GM23248 (cell line): ENCODE data around the gene CEP95. TPM values are rescaled to one million over a fixed set of nuclear protein-coding genes. Genes with fewer than 3 reads are reported as not detected.

Experiments
- DNase-seq: peaks from one replicate; pipeline ENCODE4 v3.0.0-alpha.2; 2015
- H2AFZ ChIP-seq: fragments of 200-600 bp; sonication (generic); 2 replicates; pipeline ENCODE4 v1.6.1; 2016; ENCODE audit warnings: antibody characterized with exemption
- H3F3A ChIP-seq: fragments of 200-600 bp; sonication (generic); 2 replicates; pipeline ENCODE4 v1.6.1; 2016; ENCODE audit warnings: mild to moderate bottlenecking, antibody characterized with exemption, mixed run types; ENCODE audit not compliant: insufficient read depth
- H3K27ac ChIP-seq: fragments of 200-600 bp; sonication (generic); 2 replicates; pipeline ENCODE4 v1.5.1; 2016; ENCODE audit warnings: mild to moderate bottlenecking
- H3K27me3 ChIP-seq: fragments of 200-600 bp; sonication (generic); replicated peaks from 2 replicates; pipeline ENCODE4 v1.6.1; 2016; ENCODE audit warnings: mild to moderate bottlenecking; ENCODE audit not compliant: insufficient read depth
- H3K36me3 ChIP-seq: fragments of 200-600 bp; sonication (generic); 2 replicates; pipeline ENCODE4 v1.6.1; 2016; ENCODE audit warnings: low read depth, mild to moderate bottlenecking
- H3K4me1 ChIP-seq: fragments of 200-600 bp; sonication (generic); 2 replicates; pipeline ENCODE4 v1.6.1; 2016; ENCODE audit warnings: mild to moderate bottlenecking; ENCODE audit not compliant: insufficient read depth
- H3K4me2 ChIP-seq: fragments of 200-600 bp; sonication (generic); one replicate; pipeline ENCODE4 v1.6.1; 2016; ENCODE audit warnings: mild to moderate bottlenecking; ENCODE audit not compliant: unreplicated experiment
- H3K4me3 ChIP-seq: fragments of 200-600 bp; sonication (generic); 2 replicates; pipeline ENCODE4 v1.5.1; 2016; ENCODE audit warnings: mild to moderate bottlenecking
- H3K79me2 ChIP-seq: fragments of 200-600 bp; sonication (generic); 2 replicates; pipeline ENCODE4 v1.6.1; 2016; ENCODE audit warnings: mild to moderate bottlenecking; ENCODE audit not compliant: insufficient read depth
- H3K9ac ChIP-seq: fragments of 200-600 bp; sonication (generic); 2 replicates; pipeline ENCODE4 v1.6.1; 2016; ENCODE audit warnings: mild to moderate bottlenecking
- H3K9me2 ChIP-seq: fragments of 200-600 bp; sonication (generic); 2 replicates; pipeline ENCODE4 v1.6.1; 2016; ENCODE audit warnings: mixed run types, mild to moderate bottlenecking, moderate library complexity; ENCODE audit not compliant: insufficient read depth
- H3K9me3 ChIP-seq: fragments of 200-600 bp; sonication (generic); one replicate; pipeline ENCODE4 v1.6.1; 2017; ENCODE audit warnings: low read depth
- H4K20me1 ChIP-seq: fragments of 200-600 bp; sonication (generic); 2 replicates; pipeline ENCODE4 v1.6.0; 2016; ENCODE audit not compliant: insufficient read depth
- EZH2 ChIP-seq: fragments of 200-600 bp; sonication (generic); IDR thresholded peaks from 2 replicates; pipeline ENCODE4 v1.6.1; 2018; ENCODE audit warnings: antibody characterized with exemption, mild to moderate bottlenecking; ENCODE audit not compliant: insufficient read depth, poor library complexity, severe bottlenecking
- EZH2phosphoT487 ChIP-seq: fragments of 200-600 bp; sonication (generic); IDR thresholded peaks from 2 replicates; pipeline ENCODE4 v1.6.1; 2018; ENCODE audit warnings: antibody characterized with exemption, moderate library complexity, mild to moderate bottlenecking, low read depth; ENCODE audit not compliant: insufficient read depth
- WGBS, 2 experiments: methylation state at CpG; one replicate each; pipeline ENCODE4 v1.1.6; 2015 to 2017; ENCODE audit warnings: low lambda C conversion rate in 2 of 2, low coverage in 1 of 2; ENCODE audit errors: missing lambda C conversion rate in 2 of 2; 5-methylcytosine and 5-hydroxymethylcytosine counted together
- in situ Hi-C: fragments of 300-500 bp; cut with MboI; formaldehyde crosslinking; loops from 2 replicates; pipeline ENCODE4 v1.15.0; 2020
- polyA plus RNA-seq: library from polyadenylated mRNA; unstranded; fragments of >200 nt; fragmentation: Nextera tagmentation; extraction: Ambion mirVana; gene quantifications from 2 replicates; pipeline ENCODE4 v1.2.1, GENCODE V29; 2016
- total RNA-seq: library from RNA; depleted of rRNA; stranded (reverse); fragments of >200 nt; shearing (Covaris generic); gene quantifications from 2 replicates; pipeline ENCODE4 v1.2.3, GENCODE V29; 2014

The CEP95 gene
- total and polyA plus RNA-seq, 2 experiments from 2014 or later, result 16.8 to 17.5 TPM

DNA sequence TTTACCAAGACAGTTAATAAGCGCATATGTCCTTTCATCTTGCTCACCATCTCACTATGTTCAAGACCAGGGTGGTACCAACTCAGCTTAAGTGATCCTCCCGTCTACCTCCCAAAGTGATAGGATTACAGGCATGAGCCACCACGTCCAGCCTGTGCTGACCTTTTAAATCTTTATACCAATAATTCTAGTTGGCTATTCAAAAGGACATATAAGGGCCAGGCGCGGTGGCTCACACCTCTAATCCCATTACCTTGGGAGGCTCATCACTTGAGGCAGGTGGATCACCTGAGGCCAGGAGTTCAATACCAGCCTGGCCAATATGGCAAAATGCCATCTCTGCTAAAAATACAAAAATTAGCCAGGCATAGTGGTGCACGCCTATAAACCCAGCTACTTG lies 2.4 kb downstream of the CEP95 start:
- WGBS, 2 experiments, result 91 to 96% methylated on average over 6 of the region's 6 CpGs
- Histone ChIP-seq H3K27ac (no peak overlapping the region), H3F3A (peaks cover 21% of the 10 kb centered on the region), H3K79me2 (peaks cover 91% of the 10 kb centered on the region), H4K20me1 (peaks cover 9% of the 10 kb centered on the region), H3K36me3 (peaks cover 37% of the 10 kb centered on the region), H3K4me3 (no peak overlapping the region), H3K4me2 (peak overlapping the region; percentile 5), H3K9ac (no peak overlapping the region), H3K4me1 (peaks cover 4% of the 10 kb centered on the region; the same call in 1 of the 2 replicates), H3K27me3 (no peaks in the 10 kb centered on the region), H2AFZ (no peak overlapping the region), H3K9me3 (no peaks in the 10 kb centered on the region), H3K9me2 (no peaks in the 10 kb centered on the region)
- in situ Hi-C loops, result no loop called here
- no peak for DNase-seq
- no peak for TF ChIP-seq EZH2
- no peak for TF ChIP-seq EZH2phosphoT487

DNA sequence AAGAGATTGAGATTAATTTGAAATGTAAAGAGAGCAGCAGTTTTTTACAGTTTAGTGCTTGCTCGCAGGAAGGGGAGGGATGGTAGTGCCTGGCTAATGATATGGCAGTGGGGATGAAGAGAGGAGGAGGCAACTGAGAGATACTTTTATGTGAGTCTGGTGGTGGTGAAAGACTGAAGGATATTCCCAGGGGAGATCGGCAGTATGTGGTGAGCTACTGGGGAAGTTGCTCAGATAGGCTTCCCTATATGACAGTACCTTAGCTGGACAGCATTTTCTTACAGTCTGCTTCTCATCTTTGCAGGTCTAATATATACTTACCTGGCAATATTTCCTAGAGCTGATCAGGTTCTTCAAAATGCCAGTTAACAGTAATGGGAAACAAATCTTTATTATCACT lies 8.6 kb downstream of the CEP95 start:
- Histone ChIP-seq H3K9ac (no peak overlapping the region), H3K4me2 (no peak overlapping the region), H3K27ac (no peak overlapping the region), H3K27me3 (no peaks in the 10 kb centered on the region), H3K79me2 (peaks cover 72% of the 10 kb centered on the region), H3K9me2 (no peaks in the 10 kb centered on the region), H3K4me3 (no peak overlapping the region), H3K36me3 (peaks cover 61% of the 10 kb centered on the region), H3K4me1 (no peaks in the 10 kb centered on the region), H2AFZ (no peak overlapping the region), H4K20me1 (no peaks in the 10 kb centered on the region), H3K9me3 (no peaks in the 10 kb centered on the region), H3F3A (peaks cover 47% of the 10 kb centered on the region)
- in situ Hi-C loops, result no loop called here
- WGBS, 2 experiments, result 66 to 70% methylated on average over 2 of the region's 2 CpGs
- TF ChIP-seq EZH2phosphoT487 (no peak), EZH2 (no peak)
- no peak for DNase-seq

DNA sequence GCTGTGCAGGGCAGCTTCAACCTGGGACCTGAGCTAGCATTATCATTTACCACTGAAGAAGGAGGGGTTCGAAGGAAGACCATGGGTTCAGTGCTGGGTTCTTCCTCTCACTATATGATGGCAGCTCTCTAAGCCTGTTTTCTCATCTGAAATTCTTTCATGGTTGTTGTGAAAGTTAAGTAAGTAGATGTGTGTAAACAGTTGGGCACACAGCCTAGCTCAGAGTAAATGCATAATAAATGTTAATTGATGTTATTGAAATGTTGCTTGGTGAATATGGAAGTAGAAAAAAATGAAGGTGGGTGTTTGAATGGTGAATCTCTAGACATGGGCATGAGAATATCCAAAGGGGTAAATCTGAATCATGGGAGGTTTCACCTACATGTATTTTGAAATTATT lies 9.1 kb downstream of the CEP95 start:
- 94 to 100% methylated on average over 1 of the region's 1 CpG for WGBS, 2 experiments
- Histone ChIP-seq H3K27me3 (no peaks in the 10 kb centered on the region), H3K9ac (no peak overlapping the region), H3K4me1 (no peaks in the 10 kb centered on the region), H3K36me3 (peaks cover 64% of the 10 kb centered on the region), H3K9me2 (no peaks in the 10 kb centered on the region), H2AFZ (no peak overlapping the region), H4K20me1 (no peaks in the 10 kb centered on the region), H3K9me3 (no peaks in the 10 kb centered on the region), H3K79me2 (peaks cover 72% of the 10 kb centered on the region), H3K4me3 (no peak overlapping the region), H3K27ac (no peak overlapping the region), H3K4me2 (no peak overlapping the region), H3F3A (peaks cover 51% of the 10 kb centered on the region)
- in situ Hi-C loops, result no loop called here
- DNase-seq, result no peak
- TF ChIP-seq EZH2phosphoT487 (no peak), EZH2 (no peak)

DNA sequence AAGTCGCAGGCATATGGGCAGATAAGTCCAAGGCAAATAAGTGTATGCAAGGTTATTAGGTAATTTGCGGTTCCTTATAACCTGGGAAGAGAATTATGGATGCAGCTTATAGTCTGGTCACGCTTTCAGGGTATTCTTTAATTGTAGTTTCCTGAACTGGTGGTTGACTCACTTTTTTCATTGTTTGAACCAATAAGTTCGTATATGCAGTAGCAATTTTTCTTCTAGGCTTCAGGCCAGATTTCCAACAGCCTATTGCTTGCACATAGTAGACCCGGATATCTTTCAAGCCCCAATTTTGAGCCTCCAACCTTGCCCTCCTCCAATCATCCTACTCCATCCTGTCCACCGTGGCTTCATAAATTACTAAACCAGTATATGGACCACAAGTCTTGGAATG lies 12.8 kb downstream of the CEP95 start:
- H3K9me3 ChIP-seq, result no peaks in the 10 kb centered on the region
- H3K4me2 ChIP-seq, result no peak overlapping the region
- H3K27me3 ChIP-seq, result no peaks in the 10 kb centered on the region
- no peaks in the 10 kb centered on the region for H3K4me1 ChIP-seq
- no peak for TF ChIP-seq EZH2
- TF ChIP-seq EZH2phosphoT487, result no peak
- H3F3A ChIP-seq, result peaks cover 71% of the 10 kb centered on the region
- peaks cover 63% of the 10 kb centered on the region for H3K36me3 ChIP-seq
- 92% methylated on average over 6 of the region's 6 CpGs for WGBS, 2 experiments
- no peaks in the 10 kb centered on the region for H3K9me2 ChIP-seq
- H3K9ac ChIP-seq, result no peak overlapping the region
- H3K27ac ChIP-seq, result no peak overlapping the region
- peaks cover 53% of the 10 kb centered on the region for H3K79me2 ChIP-seq
- no peak overlapping the region for H2AFZ ChIP-seq
- DNase-seq, result no peak
- H4K20me1 ChIP-seq, result no peaks in the 10 kb centered on the region
- no peak overlapping the region for H3K4me3 ChIP-seq
- in situ Hi-C loops, result no loop called here

DNA sequence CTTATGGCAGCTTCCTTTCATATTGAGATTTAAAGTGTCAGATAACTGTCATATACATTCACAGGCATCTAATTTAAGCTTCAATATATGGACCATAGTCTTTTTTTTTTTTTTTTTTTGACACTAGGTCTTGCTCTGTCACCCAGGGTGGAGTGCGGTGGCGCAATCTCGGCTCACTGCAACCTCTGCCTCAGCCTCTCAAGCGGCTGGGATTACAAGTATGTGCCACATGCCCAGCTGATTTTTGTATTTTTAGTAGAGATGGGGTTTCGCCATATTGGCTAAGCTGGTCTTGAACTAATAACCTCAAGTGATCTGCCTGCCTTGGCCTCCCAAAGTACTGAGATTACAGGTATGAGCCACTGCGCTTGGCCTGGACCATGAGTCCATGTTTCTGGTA lies 13.6 kb downstream of the CEP95 start:
- 93 to 99% methylated on average over 6 of the region's 6 CpGs for WGBS, 2 experiments
- H3K9me2 ChIP-seq, result no peaks in the 10 kb centered on the region
- TF ChIP-seq EZH2, result no peak
- no peak for TF ChIP-seq EZH2phosphoT487
- H3K9me3 ChIP-seq, result no peaks in the 10 kb centered on the region
- peaks cover 69% of the 10 kb centered on the region for H3F3A ChIP-seq
- DNase-seq, result no peak
- H3K4me2 ChIP-seq, result no peak overlapping the region
- H3K9ac ChIP-seq, result no peak overlapping the region
- H3K27ac ChIP-seq, result no peak overlapping the region
- H3K4me1 ChIP-seq, result no peaks in the 10 kb centered on the region
- H3K79me2 ChIP-seq, result peaks cover 47% of the 10 kb centered on the region
- no peak overlapping the region for H3K4me3 ChIP-seq
- no peak overlapping the region for H2AFZ ChIP-seq
- H4K20me1 ChIP-seq, result no peaks in the 10 kb centered on the region
- H3K36me3 ChIP-seq, result peaks cover 65% of the 10 kb centered on the region
- in situ Hi-C loops, result no loop called here
- H3K27me3 ChIP-seq, result no peaks in the 10 kb centered on the region
